ENCODE measurements around the gene CCL22. TPM values are rescaled to one million over a fixed set of nuclear protein-coding genes. Genes with fewer than 3 reads are reported as not detected.
A peak's percentile ranks its signal among the peaks of the same experiment; 100 is the strongest.

CCL22 gene
- total and polyA plus RNA-seq, 2 of the 4 experiments (the other 2 are of a cell fraction): not detected

DNA sequence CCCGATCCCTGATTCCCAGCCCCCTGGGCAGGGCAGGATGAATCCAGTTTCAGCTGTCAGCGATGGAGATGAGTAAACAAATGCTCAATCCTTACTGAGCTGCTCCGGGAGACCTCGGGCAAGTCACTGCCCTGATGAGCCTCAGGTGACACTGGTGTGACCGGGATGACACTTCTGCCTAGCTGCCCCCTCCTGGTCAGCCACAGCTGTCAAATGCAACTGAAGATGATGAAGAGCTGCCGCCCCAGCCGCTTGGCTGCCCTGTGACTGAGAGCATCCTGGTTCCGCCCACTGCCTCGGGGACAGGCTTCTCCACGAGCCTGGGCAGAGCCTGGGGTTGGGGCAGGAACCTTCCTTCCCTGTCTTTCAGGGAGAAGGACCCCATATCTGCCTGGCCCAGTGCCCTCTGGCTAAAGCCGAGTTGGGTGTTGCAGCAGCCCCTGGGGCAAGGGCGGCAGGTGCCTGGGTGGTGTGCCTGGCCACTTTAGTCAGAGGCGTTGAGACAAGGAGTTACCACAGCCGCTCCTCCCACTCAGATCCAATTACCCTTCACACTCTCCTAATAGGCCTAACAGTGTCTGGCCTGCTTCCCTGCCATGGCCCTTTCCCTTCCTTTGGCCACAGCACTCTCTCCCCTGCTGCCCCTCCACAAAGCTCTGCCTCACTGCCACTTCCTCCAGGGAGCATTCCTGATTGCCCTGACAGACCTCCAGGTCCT is 51.4 kb downstream of the CCL22 start:
- intact Hi-C loops (cut with micrococcal nuclease): no loop called here
- Histone ChIP-seq H3K79me1 (ENCODE audit: low read depth in 1 of 2, low read length in 2 of 2) (no peaks in the 10 kb centered on the region), H3K56ac (ENCODE audit: extremely low read depth, insufficient read depth, low read length) (no peak overlapping the region), H2BK15ac (ENCODE audit: low read depth, low read length) (no peak overlapping the region), H3K4me2 (ENCODE audit: low read depth, low read length) (no peak overlapping the region), H3K4me3 (ENCODE audit: insufficient read depth, low read depth, low read length) (no peak overlapping the region), H2BK20ac (ENCODE audit: low read depth, low read length) (no peak overlapping the region), H2AFZ (replicated peaks; ENCODE audit: low read length, poor library complexity) (peak overlapping the region; percentile 17), H4K20me1 (ENCODE audit: insufficient read depth, low read length) (no peaks in the 10 kb centered on the region), H4K91ac (ENCODE audit: insufficient read depth, low read depth, low read length) (no peak overlapping the region), H3K36me3 (ENCODE audit: control insufficient read depth, insufficient read depth, low read length) (no peaks in the 10 kb centered on the region), H3K9me3 (ENCODE audit: control insufficient read depth, insufficient read depth, low read length) (no peaks in the 10 kb centered on the region), H3K9me1 (ENCODE audit: insufficient read depth, low read length) (no peaks in the 10 kb centered on the region), H3K4me1 (ENCODE audit: control insufficient read depth, insufficient read depth, low read length) (no peaks in the 10 kb centered on the region), H3K18ac (ENCODE audit: low read depth, low read length) (no peak overlapping the region), H3K27ac (ENCODE audit: insufficient read depth, low read length) (no peak overlapping the region), H2AK5ac (ENCODE audit: low read depth, low read length) (no peak overlapping the region), H2BK5ac (ENCODE audit: low read depth, low read length, poor library complexity, severe bottlenecking) (no peak overlapping the region), H3K9ac (ENCODE audit: low read depth, low read length) (no peak overlapping the region), H4K5ac (ENCODE audit: low read depth, low read length) (no peak overlapping the region), H4K8ac (ENCODE audit: low read depth in 2 of 2, low read length in 2 of 2) (no peak overlapping the region), H3K27me3 (ENCODE audit: control insufficient read depth, insufficient read depth, low read length) (peaks cover 56% of the 10 kb centered on the region), H2BK120ac (ENCODE audit: low read depth, low read length) (no peak overlapping the region), H3K14ac (replicated peaks; ENCODE audit: low read depth, low read length) (no peak overlapping the region), H2AK9ac (replicated peaks; ENCODE audit: low read depth, low read length, poor library complexity) (no peak overlapping the region), H3K23ac (ENCODE audit: low read depth, low read length) (no peak overlapping the region), H3K4ac (ENCODE audit: low read depth, low read length) (no peak overlapping the region)
- DNase-seq: no peak
- 40% methylated on average over 5 of the region's 14 CpGs; no CpG with 5 or more reads in 1 of the 2 experiments for WGBS, 2 experiments (ENCODE audit: extremely low coverage in 2 of 2, insufficient read length in 1 of 2)
- dilution Hi-C loops (cut with HindIII; ENCODE audit: low sequenced_read_pairs, unreplicated experiment): no loop called here
- POLR2A ChIA-PET (ENCODE audit: unreplicated experiment): no interaction called here
- no peak for ATAC-seq (ENCODE audit: low read depth)
- in situ Hi-C loops (cut with MboI; ENCODE audit: low sequenced_read_pairs): loop anchor here (10.0 kb wide), 1 partner anchor 325 kb away; no protein-coding TSS in a partner anchor
- BruUV-seq (replicated peaks): no TSS peak
- TF ChIP-seq BHLHE40 (IDR thresholded peaks at IDR 0.05; ENCODE audit: low read depth, low read length): no peak
- no peak for TF ChIP-seq MAZ (IDR thresholded peaks at IDR 0.05; ENCODE audit: borderline replicate concordance, low read depth, low read length)
- no peak for TF ChIP-seq CEBPB (IDR thresholded peaks at IDR 0.05; ENCODE audit: low read depth, low read length)
- TF ChIP-seq, protein P1, sequence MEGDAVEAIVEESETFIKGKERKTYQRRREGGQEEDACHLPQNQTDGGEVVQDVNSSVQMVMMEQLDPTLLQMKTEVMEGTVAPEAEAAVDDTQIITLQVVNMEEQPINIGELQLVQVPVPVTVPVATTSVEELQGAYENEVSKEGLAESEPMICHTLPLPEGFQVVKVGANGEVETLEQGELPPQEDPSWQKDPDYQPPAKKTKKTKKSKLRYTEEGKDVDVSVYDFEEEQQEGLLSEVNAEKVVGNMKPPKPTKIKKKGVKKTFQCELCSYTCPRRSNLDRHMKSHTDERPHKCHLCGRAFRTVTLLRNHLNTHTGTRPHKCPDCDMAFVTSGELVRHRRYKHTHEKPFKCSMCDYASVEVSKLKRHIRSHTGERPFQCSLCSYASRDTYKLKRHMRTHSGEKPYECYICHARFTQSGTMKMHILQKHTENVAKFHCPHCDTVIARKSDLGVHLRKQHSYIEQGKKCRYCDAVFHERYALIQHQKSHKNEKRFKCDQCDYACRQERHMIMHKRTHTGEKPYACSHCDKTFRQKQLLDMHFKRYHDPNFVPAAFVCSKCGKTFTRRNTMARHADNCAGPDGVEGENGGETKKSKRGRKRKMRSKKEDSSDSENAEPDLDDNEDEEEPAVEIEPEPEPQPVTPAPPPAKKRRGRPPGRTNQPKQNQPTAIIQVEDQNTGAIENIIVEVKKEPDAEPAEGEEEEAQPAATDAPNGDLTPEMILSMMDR (conservative IDR thresholded peaks at IDR 0.05; ENCODE audit: low read depth, low read length): no peak
- CTCF ChIA-PET: interaction anchor here (0.6 to 1.0 kb wide), 2 partner anchors 7 to 224 kb away, joined by 3 to 6 read pairs; partner anchors contain the start of genes PSME3IP1 and RSPRY1

Measured in IMR-90 (cell line).